HG02840 (cell line): Measurements from ENCODE around the gene NAV2.

Experiments used
- ATAC-seq: cut with Tn5 transposase; IDR thresholded peaks from one replicate; pipeline ENCODE4 v1.9.1; 2021; ENCODE audit warnings: mild to moderate bottlenecking, moderate library complexity, moderate number of reproducible peaks; ENCODE audit not compliant: unreplicated experiment, low FRiP score

NAV2 gene

DNA sequence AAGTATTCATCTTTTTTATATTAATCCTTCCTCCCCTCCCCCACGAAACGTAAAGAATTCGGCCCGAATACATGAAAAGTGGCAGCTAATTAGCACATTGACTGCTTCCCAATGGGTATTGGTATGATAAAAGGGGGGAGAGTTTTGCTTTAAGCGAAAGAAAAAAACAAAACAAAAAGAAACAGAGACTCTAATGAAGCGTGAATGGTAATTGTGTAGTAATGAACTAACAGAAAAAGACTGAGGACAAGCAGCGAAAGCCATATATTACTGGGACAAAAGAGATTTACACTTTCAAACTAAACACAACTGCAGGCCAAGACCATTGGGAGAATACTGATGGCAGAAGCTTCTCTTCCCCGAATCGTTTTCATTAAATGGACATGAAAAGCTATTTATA lies 445.1 kb downstream of the NAV2 start:
- no peak for ATAC-seq

DNA sequence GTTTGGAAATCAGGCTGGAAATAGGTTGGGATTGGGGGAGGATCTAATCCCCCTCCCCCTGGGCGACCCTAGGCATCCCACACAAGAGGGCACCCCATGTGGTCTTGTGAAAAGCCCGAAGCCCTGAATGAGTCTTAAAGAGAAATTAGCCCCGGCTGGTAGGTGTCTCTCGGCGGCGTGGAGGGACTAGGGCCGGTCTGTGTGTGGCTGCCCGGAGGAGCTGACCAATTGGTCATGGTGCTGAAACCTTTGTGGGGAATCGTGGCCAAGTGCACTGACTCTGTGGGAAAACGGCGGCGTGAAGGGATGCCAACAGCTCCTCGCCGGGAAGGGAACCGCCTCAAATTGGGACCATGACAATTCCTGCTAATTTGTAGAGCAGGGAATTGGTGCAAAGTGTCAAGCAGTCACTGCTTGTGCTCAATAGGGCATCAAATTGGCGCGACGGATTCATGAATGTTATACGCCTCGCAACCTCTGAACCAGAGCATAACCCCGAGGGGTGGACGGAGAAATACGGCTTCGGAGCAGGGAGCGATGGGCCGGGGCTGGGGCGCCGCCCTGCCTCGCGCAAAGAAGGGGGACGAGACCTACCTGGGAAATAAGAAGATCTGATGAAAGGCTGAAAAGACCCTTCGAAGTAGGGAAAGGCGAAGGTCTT lies 446.1 kb downstream of the NAV2 start:
- no peak for ATAC-seq

DNA sequence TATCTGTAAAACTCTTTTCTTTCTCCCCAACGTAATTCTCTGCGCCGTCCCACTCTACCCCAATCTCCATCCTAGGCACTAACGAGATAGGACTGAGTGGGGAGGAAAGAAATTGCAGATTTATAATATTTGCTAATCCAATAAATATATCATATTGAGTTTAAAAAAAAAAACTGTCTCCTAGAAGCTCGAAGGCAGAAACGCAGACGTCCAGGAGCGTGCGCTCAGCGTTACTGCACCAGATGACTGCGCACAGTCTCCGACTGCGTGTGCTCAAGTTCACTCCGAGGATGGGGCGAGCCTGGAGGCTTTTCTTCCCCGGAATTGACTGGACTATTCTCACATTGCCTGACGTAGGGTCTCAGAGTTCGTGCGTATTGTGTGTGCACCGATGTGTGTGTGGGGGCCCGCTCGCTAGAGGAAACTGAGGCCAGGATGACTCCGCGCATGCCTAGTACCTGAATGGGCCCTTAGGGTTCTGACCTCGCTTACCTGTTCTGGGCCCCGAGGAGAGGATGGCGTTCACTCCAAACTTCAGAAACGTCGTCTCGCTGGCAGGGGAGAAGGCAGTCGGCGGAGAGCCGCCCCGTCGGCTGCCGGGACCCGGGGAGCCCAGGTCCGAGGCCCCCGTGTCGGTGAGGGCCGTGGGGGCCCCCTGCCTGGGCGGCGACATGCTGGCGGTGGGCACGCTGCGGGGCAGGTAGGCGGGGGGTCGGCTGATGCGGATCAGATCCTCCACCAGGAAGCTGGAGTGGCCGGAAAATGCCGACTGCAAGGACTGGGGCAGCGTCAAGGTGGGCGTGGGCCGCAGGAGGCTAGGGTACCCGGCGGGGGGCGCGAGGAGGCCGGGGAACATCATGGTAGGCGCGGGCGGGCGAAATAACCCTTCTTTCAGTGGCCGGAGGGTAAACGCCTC lies 447.1 kb downstream of the NAV2 start:
- ATAC-seq: no peak

DNA sequence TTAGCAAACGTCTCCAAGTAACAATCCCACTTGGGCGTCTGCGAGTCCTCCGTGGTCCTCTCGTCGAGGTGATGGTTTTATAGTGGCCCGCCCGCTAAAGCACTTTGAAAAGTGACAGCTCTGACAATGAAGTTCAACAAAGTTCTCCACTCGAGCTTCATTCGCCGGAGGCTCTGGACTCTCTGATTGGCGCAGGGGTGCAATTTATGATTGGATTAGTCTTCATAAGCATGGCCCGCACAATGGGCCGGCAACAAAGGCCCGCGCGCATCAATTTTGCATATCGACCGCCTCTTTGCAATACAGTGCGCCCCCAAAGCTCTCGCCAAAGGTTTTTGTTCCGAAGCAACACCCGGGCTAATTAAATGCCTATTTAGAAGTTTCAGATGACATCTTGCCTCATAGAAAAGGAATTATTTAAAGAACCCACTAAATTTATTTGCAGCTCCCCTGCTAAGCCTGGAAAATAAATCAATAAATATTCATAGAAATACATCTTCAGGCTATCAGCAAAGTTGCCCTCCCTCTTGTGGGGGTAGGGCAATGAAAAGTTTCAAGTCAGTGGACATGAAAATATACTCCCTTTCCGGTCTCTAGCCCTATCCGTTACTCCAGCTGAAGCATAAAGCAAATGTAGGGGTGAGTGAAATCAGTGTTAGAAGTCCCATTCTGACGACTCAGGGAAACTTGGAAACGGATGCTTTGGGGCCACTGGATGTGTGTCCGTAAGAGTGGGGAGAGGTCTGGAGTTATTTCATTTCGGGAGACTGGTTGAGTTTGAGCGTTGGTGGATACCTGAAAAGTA lies 448.0 kb downstream of the NAV2 start, which contains the start of gene DBX1:
TSS of gene DBX1 (minus strand) at position 51 of the 805 bp plus-strand sequence. CDS start 151 bp downstream, outside the sequence.
- ATAC-seq: no peak

DNA sequence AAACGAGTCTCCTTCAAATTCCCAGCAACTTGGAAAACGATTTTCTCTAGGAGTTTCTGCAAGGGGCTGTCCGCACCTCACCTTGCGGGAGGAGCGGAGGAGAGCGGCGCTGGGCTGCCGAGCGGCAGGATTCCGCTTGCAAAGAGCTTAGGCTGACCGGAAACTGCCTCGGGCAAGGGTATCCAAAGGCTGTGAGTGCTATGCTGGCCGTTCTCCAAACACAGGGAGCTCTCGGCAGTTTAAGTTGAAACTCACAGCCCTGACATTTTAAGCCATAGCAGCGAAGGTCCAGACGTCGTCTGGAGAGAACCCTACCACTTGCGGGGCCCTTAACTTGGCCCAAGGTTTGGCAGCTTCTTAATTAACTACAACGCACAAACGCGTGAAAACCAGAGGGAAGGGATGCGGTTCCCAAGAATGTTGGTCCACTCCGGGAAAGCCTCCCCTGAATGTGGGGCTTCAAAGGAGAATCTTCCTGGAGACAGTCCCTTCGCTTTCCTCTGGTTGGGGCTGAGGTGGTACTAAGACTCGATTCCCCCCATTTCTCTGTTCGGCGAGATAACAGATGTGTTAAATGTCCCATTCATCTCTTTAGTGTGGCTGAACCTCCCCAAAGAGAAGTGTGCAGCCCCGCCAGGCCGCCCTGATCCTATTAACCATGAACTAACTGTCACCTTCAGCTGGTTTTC lies 448.7 kb downstream of the NAV2 start:
- ATAC-seq: no peak

DNA sequence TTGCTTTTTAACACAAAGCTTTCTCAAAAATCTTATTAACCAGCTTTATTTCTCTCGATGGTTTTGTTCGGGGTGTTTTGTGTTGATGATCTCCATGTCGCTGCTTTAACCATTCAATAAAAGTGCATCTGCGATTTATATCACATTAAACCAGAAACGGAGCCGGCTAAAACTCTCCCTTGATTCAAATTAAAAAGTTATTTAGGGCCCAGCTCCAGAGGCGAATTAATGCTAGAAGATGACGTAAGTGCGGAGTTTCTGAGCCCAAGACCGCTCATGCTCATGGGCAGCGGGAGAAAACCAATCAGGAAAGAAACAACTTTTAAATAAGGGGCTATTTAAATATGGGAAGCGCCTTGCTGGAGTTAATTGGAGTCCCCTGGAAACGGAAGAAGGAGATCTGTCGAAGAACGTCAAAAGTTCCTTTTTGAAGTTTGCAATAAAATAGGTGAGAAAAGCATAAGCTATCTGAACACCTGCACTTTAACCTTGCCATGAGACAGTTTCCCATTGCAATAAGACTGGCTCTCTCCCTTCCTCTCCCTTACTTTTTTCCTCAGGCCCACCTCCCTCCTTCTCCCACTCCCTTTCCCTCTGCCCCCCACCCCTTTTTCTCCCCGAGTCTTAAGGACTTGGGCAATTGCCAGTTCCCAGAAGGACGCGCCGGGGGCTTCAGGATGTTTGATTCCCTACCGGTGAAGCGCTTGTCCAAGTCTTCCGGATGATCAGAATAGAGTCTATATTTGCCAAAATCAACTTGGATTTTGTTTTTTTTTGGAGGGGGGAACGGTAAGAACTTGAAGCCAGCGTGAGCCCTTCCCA lies 449.5 kb downstream of the NAV2 start:
- no peak for ATAC-seq

DNA sequence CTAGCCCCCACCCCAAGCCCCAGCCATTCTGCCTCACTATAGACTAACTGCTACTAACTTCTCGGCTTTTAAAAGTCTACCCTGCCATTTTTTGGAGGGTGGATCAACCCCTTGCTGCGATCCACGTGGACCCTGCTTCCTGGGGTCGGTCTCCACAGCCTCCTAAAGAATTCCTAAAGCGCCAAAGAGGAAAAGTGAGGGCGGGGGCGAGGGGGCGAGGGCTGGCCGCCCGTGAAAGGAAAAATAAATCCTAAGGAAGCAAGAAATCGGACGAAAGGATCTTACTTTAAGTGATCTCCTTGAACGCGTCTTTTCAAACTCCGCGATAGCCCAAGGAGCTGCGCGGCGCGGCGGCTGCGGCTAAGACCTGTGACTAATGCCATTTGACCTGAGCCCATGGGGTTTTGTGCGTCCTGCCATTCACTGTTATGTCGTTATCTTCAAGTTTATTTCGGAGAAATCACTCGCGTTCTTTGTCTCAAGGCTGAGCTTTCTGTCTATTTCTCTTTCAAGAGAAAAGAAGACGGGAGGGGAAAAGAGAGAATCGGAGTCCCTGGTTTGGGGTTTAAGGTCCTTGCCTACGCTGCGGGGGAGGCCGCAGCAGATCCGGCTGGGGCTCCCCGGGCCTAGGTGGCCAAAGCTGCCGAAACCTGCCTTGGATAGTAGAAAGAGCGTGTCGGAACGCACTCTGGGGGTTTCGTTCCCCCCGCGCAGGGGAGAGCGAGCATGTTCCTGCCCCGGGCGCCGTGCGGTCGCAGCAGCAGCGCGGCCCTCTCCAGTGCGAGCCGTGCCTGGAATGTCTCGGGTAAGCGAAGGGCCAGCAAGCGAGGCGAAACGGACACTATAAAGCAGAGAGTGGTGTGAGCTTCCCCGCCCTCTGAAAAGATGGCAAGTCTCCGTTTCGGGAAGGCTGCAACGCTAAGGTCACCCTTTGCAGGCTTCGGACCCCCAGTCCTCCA lies 450.5 kb downstream of the NAV2 start:
- ATAC-seq: no peak

DNA sequence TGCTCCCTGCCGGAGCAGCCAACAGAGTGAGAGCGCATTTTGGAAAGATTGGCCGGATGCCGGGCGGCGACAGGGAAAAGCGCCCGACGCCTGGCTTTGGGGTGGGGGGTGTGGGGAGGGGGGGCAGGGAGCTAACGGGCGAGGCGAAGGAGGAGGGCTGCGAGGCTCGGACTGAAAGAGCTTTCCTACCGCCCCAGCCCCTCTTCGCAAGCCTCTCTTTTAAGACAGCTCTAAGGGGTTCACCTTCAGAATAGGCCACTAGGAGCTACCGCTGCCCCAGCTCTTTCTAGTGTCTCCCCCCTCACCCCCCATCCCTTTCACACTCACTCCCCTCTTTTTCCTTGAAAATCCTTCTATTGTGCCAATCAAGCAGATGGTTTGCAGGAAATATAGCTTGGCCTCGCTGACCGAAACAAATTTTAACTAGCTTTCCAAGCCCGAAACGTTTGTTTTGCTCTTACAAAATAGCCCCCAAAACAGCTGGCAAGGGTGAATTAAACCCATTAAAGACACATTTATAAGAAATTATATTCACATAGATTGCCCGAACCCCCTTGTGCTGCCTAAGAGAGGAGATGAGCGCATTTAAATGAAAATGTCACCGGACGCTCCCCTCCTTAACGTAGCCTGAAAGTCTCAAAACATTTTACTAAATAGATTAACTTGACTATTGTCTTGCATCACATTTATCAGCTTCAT lies 451.3 kb downstream of the NAV2 start:
- ATAC-seq: no peak
